Common myeloid progenitor, CD34-positive (primary cell): ENCODE results near the gene SELENOV.

Experiments used
- CTCF ChIA-PET: fragments of 350-600 bp; sonication (Branson Sonifier 250); formaldehyde crosslinking; loops from one replicate; lab custom pipeline; 2021; ENCODE audit warnings: antibody characterized with exemption; lab: Charles Lee
- POLR2A ChIA-PET: fragments of 350-600 bp; sonication (Branson Sonifier 250); formaldehyde crosslinking; loops from one replicate; lab custom pipeline; 2021; ENCODE audit warnings: antibody characterized with exemption; lab: Charles Lee
- DNase-seq, 3 donors: peaks; one replicate each; pipeline versions ENCODE4 v3.0.0 to v3.0.0-alpha.2; 2013
- H3K27ac ChIP-seq, 2 experiments: 1 replicate in 1 of 2; 2 replicates in 1 of 2; pipeline ENCODE4 v1.7.0; 2013; ENCODE audit warnings: inconsistent platforms in 2 of 2, low read length in 2 of 2, mild to moderate bottlenecking in 2 of 2, low read depth in 1 of 2, moderate library complexity in 1 of 2; ENCODE audit not compliant: severe bottlenecking in 2 of 2, insufficient read depth in 1 of 2, poor library complexity in 1 of 2
- H3K27me3 ChIP-seq, 5 experiments: replicated peaks in 2 of 5; 1 replicate in 3 of 5; 2 replicates in 2 of 5; pipeline versions ENCODE4 v1.6.1 to v1.7.0; 2013; ENCODE audit warnings: low read length in 4 of 5, mild to moderate bottlenecking in 2 of 5, moderate library complexity in 2 of 5, inconsistent platforms in 1 of 5; ENCODE audit not compliant: insufficient read depth in 5 of 5, control insufficient read depth in 4 of 5
- H3K36me3 ChIP-seq, 4 experiments: 1 replicate in 2 of 4; 2 replicates in 2 of 4; pipeline versions ENCODE4 v1.6.1 to v1.7.0; 2013; ENCODE audit warnings: low read length in 3 of 4, control low read depth in 1 of 4, mild to moderate bottlenecking in 1 of 4; ENCODE audit not compliant: control insufficient read depth in 4 of 4, insufficient read depth in 4 of 4
- H3K4me1 ChIP-seq, 4 experiments: 1 replicate in 3 of 4; 2 replicates in 1 of 4; pipeline versions ENCODE4 v1.6.1 to v1.7.1; 2013; ENCODE audit warnings: low read length in 3 of 4, mild to moderate bottlenecking in 3 of 4, control low read depth in 1 of 4, inconsistent platforms in 1 of 4, moderate library complexity in 1 of 4; ENCODE audit not compliant: control insufficient read depth in 4 of 4, insufficient read depth in 4 of 4; ENCODE audit errors: control extremely low read depth in 1 of 4
- H3K4me3 ChIP-seq, 7 experiments: 1 replicate in 4 of 7; 2 replicates in 3 of 7; pipeline versions ENCODE4 v1.5.1 to v1.7.0; 2013; ENCODE audit warnings: mild to moderate bottlenecking in 7 of 7, low read length in 6 of 7, moderate library complexity in 6 of 7, inconsistent platforms in 2 of 7, low read depth in 2 of 7, control low read depth in 1 of 7; ENCODE audit not compliant: insufficient read depth in 4 of 7, control insufficient read depth in 1 of 7; ENCODE audit errors: extremely low read depth in 1 of 7
- H3K9me3 ChIP-seq, 5 experiments: 1 replicate in 4 of 5; 2 replicates in 1 of 5; pipeline versions ENCODE4 v1.6.1 to v1.7.1; 2013; ENCODE audit warnings: low read length in 4 of 5, mild to moderate bottlenecking in 2 of 5, inconsistent platforms in 1 of 5, low read depth in 1 of 5, moderate library complexity in 1 of 5; ENCODE audit not compliant: control insufficient read depth in 4 of 5, insufficient read depth in 2 of 5; ENCODE audit errors: control extremely low read depth in 1 of 5
- WGBS: methylation state at CpG from one replicate; pipeline ENCODE4 v1.1.5; 2013; ENCODE audit not compliant: insufficient coverage; 5-methylcytosine and 5-hydroxymethylcytosine counted together

The SELENOV gene

DNA sequence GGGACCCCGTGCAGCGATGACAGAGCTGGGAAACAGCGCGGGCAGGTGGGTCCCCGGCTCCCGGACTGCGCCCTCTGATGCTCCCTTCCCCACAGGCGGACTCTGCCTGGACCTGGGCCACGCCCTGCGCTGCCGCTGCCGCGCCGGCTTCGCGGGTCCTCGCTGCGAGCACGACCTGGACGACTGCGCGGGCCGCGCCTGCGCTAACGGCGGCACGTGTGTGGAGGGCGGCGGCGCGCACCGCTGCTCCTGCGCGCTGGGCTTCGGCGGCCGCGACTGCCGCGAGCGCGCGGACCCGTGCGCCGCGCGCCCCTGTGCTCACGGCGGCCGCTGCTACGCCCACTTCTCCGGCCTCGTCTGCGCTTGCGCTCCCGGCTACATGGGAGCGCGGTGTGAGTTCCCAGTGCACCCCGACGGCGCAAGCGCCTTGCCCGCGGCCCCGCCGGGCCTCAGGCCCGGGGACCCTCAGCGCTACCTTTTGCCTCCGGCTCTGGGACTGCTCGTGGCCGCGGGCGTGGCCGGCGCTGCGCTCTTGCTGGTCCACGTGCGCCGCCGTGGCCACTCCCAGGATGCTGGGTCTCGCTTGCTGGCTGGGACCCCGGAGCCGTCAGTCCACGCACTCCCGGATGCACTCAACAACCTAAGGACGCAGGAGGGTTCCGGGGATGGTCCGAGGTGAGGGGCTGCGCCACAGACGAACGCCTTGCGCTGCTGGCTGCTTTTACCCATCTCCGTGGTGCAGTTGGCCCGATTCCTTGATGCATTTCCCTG, 7.8 kb upstream of the SELENOV start:
- Histone ChIP-seq H3K27me3 (peaks cover 5 to 75% (median 22%) of the 10 kb centered on the region in 5 experiments), H3K27ac (no peak overlapping the region), H3K36me3 (no peaks in the 10 kb centered on the region), H3K9me3 (peaks cover 0 to 4% (median 0%) of the 10 kb centered on the region in 5 experiments), H3K4me3 (peak overlapping the region in 5 of 7 experiments; percentile 43 to 66 (median 61)), H3K4me1 (peaks cover 0 to 16% (median 7%) of the 10 kb centered on the region in 4 experiments)
- peak; percentile 59 to 80 (median 73) for DNase-seq
- WGBS = 3% methylated on average over 95 of the region's 96 CpGs
- CTCF ChIA-PET = interaction anchor here (0.9 to 1.1 kb wide), 2 partner anchors 9 to 15 kb away, joined by 3 read pairs; partner anchors contain the start of gene DLL3
- POLR2A ChIA-PET = interaction anchor here (0.8 kb wide), 1 partner anchor 12 kb away, joined by 3 read pairs; no protein-coding TSS in a partner anchor

DNA sequence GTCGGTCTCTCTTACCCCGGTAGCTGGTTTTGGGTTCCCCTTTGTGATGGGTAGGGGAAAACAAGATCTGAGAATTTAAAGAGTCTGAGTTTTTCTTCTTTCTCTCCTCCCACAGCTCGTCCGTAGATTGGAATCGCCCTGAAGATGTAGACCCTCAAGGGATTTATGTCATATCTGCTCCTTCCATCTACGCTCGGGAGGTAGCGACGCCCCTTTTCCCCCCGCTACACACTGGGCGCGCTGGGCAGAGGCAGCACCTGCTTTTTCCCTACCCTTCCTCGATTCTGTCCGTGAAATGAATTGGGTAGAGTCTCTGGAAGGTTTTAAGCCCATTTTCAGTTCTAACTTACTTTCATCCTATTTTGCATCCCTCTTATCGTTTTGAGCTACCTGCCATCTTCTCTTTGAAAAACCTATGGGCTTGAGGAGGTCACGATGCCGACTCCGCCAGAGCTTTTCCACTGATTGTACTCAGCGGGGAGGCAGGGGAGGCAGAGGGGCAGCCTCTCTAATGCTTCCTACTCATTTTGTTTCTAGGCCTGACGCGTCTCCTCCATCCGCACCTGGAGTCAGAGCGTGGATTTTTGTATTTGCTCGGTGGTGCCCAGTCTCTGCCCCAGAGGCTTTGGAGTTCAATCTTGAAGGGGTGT, 7.1 kb upstream of the SELENOV start:
- CTCF ChIA-PET = interaction anchor here (0.9 to 1.1 kb wide), 2 partner anchors 9 to 16 kb away, joined by 3 read pairs; partner anchors contain the start of gene DLL3
- peak overlapping the region in 4 of 7 experiments; percentile 43 to 66 (median 62) for H3K4me3 ChIP-seq
- peaks cover 5 to 75% (median 22%) of the 10 kb centered on the region in 5 experiments for H3K27me3 ChIP-seq
- H3K4me1 ChIP-seq = peaks cover 0 to 16% (median 7%) of the 10 kb centered on the region in 4 experiments
- H3K36me3 ChIP-seq = no peaks in the 10 kb centered on the region
- no peak overlapping the region for H3K27ac ChIP-seq
- no peak for DNase-seq
- WGBS = 69% methylated on average over 16 of the region's 24 CpGs
- no peaks in the 10 kb centered on the region for H3K9me3 ChIP-seq
- POLR2A ChIA-PET = interaction anchor here (0.8 kb wide), 1 partner anchor 12 kb away, joined by 3 read pairs; no protein-coding TSS in a partner anchor

DNA sequence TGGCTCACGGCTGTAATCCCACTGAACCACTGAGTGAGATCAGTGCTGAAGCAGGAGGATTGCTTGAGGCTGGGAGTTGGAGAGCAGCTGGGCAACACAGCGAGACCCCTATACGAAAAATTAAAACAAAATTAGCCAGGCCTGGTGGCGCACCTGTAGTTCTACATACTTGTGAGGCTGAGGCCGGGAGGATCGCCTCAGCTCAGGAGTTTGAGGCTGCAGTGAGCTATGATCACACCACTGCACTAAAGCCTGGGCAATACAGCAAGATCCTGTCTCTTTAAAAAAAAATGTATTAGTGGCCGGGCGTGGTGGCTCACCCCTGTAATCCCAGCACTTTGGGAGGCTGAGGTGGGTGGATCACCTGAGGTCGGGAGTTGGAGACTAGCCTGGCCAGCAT, 6.3 kb upstream of the SELENOV start:
- ChIA-PET POLR2A (no interaction called here), CTCF (interaction anchor here (0.9 kb wide), 1 partner anchor 10 kb away, joined by 3 read pairs; no protein-coding TSS in a partner anchor)
- Histone ChIP-seq H3K27ac (no peak overlapping the region), H3K27me3 (peaks cover 5 to 75% (median 23%) of the 10 kb centered on the region in 5 experiments), H3K36me3 (no peaks in the 10 kb centered on the region), H3K4me3 (no peak overlapping the region), H3K9me3 (no peaks in the 10 kb centered on the region), H3K4me1 (peaks cover 0 to 13% (median 7%) of the 10 kb centered on the region in 4 experiments)
- 100% methylated on average over 7 of the region's 9 CpGs for WGBS
- DNase-seq = no peak

DNA sequence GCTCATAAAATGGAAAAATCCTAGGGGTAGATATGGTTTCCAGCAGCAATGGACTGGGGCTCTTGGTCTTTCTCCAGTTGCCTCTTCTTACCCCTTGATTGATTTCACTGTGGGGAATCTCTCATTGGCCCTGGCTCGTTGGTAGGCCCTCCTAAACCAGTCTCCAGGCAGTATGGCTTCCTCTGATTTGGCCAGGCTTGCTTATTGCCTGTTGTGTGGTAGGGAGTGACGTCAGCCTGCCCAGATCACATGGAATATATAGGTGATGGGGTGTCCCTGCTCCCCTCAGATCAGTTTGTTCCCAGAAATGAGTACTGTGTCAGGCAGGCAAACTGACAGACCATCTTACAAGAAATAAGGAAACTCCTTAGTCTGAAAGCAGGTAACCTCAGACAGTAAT, 5.7 kb upstream of the SELENOV start:
- no peak overlapping the region for H3K27ac ChIP-seq
- peaks cover 9 to 75% (median 29%) of the 10 kb centered on the region in 5 experiments for H3K27me3 ChIP-seq
- CTCF ChIA-PET = interaction anchor here (0.9 kb wide), 1 partner anchor 9 kb away, joined by 3 read pairs; no protein-coding TSS in a partner anchor
- no peak for DNase-seq
- no peaks in the 10 kb centered on the region for H3K9me3 ChIP-seq
- WGBS = no CpG with 5 or more reads among the region's 2 CpGs
- no peaks in the 10 kb centered on the region for H3K36me3 ChIP-seq
- H3K4me3 ChIP-seq = no peak overlapping the region
- H3K4me1 ChIP-seq = peaks cover 0 to 13% (median 7%) of the 10 kb centered on the region in 4 experiments
- POLR2A ChIA-PET = no interaction called here

DNA sequence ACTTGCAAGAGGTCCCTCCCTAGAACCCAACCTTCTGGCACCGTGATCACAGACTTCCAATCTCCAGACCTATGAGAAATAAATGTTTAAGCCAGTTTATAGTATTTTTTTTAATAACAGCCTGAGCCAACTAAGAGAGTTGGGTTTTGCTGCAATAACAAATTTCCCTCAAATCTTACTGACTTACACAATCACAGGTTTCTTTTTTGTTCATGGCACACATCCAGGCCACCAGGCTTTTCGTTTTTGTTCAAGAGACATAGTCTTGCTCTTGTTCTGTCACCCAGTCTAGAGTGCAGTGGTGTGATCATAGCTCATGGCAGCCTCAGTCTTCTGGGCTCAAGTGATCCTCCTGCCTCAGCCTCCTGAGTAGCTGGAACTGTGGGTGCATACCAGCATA, 2.0 kb upstream of the SELENOV start:
- H3K4me3 ChIP-seq = no peak overlapping the region
- ChIA-PET POLR2A (no interaction called here), CTCF (no interaction called here)
- H3K27me3 ChIP-seq = peaks cover 4 to 72% (median 36%) of the 10 kb centered on the region in 5 experiments
- H3K27ac ChIP-seq = no peak overlapping the region
- no peaks in the 10 kb centered on the region for H3K9me3 ChIP-seq
- 42% methylated on average over 1 of the region's 2 CpGs for WGBS
- peaks cover 0 to 17% (median 12%) of the 10 kb centered on the region in 4 experiments for H3K4me1 ChIP-seq
- no peak for DNase-seq
- no peaks in the 10 kb centered on the region for H3K36me3 ChIP-seq

DNA sequence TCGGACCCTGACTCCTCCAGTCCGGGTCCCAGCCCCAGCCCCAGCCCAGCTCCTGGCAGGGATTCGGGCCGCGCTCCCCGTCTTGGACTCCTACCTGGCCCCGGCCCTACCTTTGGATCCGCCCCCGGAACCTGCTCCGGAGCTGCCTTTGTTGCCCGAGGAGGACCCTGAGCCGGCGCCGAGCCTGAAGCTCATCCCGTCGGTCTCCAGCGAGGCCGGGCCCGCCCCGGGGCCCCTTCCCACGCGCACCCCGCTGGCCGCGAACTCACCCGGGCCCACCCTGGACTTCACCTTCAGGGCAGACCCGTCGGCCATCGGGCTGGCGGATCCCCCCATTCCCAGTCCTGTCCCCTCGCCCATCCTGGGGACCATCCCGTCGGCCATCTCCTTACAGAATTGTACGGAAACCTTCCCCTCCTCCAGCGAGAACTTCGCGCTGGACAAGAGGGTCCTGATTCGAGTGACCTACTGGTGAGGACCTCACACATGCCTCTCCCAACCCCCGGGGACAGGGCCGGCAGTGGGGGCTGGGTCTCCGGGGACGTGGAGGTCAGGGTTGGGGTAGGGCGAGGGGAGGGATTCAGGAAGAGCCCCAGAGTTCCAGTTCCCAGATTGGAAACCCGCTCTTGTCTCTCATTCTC, 732 bp downstream of the SELENOV start:
- CTCF ChIA-PET = interaction anchor here (1.2 kb wide), 1 partner anchor 41 kb away, joined by 4 read pairs; no protein-coding TSS in a partner anchor
- Histone ChIP-seq H3K27me3 (peaks cover 4 to 64% (median 28%) of the 10 kb centered on the region in 5 experiments), H3K9me3 (no peaks in the 10 kb centered on the region), H3K4me3 (peak overlapping the region in 3 of 7 experiments; percentile 43 to 64 (median 56)), H3K4me1 (peaks cover 0 to 17% (median 12%) of the 10 kb centered on the region in 4 experiments), H3K27ac (no peak overlapping the region), H3K36me3 (no peaks in the 10 kb centered on the region)
- POLR2A ChIA-PET = no interaction called here
- DNase-seq = no peak
- WGBS = 2% methylated on average over 39 of the region's 44 CpGs
